Lower lobe of right lung (tissue), 2 donors: Measurements from ENCODE around the gene NRP2. TPM values are rescaled to one million over a fixed set of nuclear protein-coding genes. Genes with fewer than 3 reads are reported as not detected.
A peak's percentile ranks its signal among the peaks of the same experiment; 100 is the strongest.

Experiments used
- ATAC-seq, 2 donors: fragments of 200-7000 bp; cut with Tn5 transposase; one replicate each; pipeline ENCODE4 v1.9.1; 2020 to 2022; ENCODE audit warnings: mild to moderate bottlenecking in 2 of 2, moderate library complexity in 2 of 2
- DNase-seq: peaks from one replicate; pipeline ENCODE4 v3.0.0-alpha.2; 2020
- H3K27ac ChIP-seq: fragments of 200-600 bp; one replicate; pipeline ENCODE4 v1.8.0; 2022
- H3K27me3 ChIP-seq: fragments of 200-600 bp; one replicate; pipeline ENCODE4 v1.8.0; 2022; ENCODE audit warnings: low read depth
- H3K36me3 ChIP-seq: fragments of 200-600 bp; one replicate; pipeline ENCODE4 v1.8.0; 2022; ENCODE audit warnings: mild to moderate bottlenecking
- H3K4me1 ChIP-seq: fragments of 200-600 bp; one replicate; pipeline ENCODE4 v1.8.0; 2022
- H3K4me3 ChIP-seq: fragments of 200-600 bp; one replicate; pipeline ENCODE4 v1.8.0; 2022; ENCODE audit warnings: mild to moderate bottlenecking
- H3K9me3 ChIP-seq: fragments of 200-600 bp; one replicate; pipeline ENCODE4 v1.8.0; 2022
- intact Hi-C: fragments of 100-400 bp; cut with DNase I; formaldehyde crosslinking; loops from one replicate; pipeline ENCODE4 v1.11.0; 2022
- total RNA-seq: library from RNA; stranded (reverse); fragmentation: NEBNext Ultra II Directional; extraction: Animal tissue kit (Norgen Biotek cat#: 25700); gene quantifications from one replicate; pipeline ENCODE4 v1.2.1, GENCODE V29; 2021
- TF ChIP-seq, protein P1 (sequence below): fragments of 200-600 bp; IDR thresholded peaks from one replicate; pipeline ENCODE4 v1.8.0; 2022; ENCODE audit warnings: antibody characterized with exemption, mild to moderate bottlenecking
- donor health status: DM: no; HTN: yes; CAD: no; lungs with severe emphysema.

The NRP2 gene
- total RNA-seq, 1 donor from 2014 or later = 67.5 TPM

DNA sequence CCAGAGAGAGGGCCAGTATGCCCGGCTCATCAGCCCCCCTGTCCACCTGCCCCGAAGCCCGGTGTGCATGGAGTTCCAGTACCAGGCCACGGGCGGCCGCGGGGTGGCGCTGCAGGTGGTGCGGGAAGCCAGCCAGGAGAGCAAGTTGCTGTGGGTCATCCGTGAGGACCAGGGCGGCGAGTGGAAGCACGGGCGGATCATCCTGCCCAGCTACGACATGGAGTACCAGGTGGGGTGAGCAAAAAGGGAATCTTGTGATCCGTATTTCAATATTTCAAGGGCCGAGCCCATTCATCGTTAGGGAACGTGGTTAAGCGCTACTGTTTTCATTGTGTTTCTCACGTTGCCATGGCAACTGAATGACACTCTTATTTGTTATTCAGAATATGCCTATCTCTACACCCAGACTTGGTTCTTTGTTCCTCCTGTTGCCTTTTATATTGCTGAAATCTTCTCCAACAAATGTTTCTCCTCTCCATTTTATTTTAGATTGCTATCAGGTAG, 81.5 kb downstream of the NRP2 start:
- ATAC-seq = peak; percentile 39 to 78
- intact Hi-C loops = no loop called here
- DNase-seq = peak; percentile 68

DNA sequence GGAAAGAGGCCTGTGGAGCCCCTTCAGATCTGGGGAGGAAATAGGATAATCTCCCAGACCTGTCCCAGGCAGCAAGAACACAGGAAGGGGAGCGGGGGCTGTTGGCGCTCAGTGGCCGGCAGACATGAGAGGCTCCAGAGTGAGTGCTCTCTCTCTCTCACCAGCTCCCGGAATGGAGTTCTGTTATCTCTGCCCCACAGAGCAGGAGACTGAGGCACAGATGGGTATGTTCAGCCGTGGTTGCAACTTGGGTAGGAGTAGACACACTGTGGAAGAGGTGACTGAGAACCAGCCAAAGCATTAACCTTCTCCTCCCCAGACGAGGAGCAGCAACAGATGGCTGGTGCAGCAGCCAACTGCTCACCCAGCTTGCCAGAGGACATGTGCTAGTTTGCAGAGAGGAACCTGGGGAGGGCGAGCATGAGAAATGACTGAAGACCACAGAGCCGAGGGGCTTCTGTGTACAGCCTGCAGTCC, 82.0 kb downstream of the NRP2 start:
- Histone ChIP-seq H3K9me3 (no peaks in the 10 kb centered on the region), H3K4me3 (no peak overlapping the region), H3K36me3 (peaks cover 33% of the 10 kb centered on the region), H3K27ac (peak overlapping the region; percentile 52), H3K27me3 (no peaks in the 10 kb centered on the region), H3K4me1 (peaks cover 22% of the 10 kb centered on the region)
- DNase-seq (no peak), ATAC-seq (no peak)
- intact Hi-C loops = no loop called here
- TF ChIP-seq, protein P1, sequence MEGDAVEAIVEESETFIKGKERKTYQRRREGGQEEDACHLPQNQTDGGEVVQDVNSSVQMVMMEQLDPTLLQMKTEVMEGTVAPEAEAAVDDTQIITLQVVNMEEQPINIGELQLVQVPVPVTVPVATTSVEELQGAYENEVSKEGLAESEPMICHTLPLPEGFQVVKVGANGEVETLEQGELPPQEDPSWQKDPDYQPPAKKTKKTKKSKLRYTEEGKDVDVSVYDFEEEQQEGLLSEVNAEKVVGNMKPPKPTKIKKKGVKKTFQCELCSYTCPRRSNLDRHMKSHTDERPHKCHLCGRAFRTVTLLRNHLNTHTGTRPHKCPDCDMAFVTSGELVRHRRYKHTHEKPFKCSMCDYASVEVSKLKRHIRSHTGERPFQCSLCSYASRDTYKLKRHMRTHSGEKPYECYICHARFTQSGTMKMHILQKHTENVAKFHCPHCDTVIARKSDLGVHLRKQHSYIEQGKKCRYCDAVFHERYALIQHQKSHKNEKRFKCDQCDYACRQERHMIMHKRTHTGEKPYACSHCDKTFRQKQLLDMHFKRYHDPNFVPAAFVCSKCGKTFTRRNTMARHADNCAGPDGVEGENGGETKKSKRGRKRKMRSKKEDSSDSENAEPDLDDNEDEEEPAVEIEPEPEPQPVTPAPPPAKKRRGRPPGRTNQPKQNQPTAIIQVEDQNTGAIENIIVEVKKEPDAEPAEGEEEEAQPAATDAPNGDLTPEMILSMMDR = no peak

More for the DNA sequence above, 81.5 kb downstream of the NRP2 start:
- no peaks in the 10 kb centered on the region for H3K9me3 ChIP-seq
- peak overlapping the region; percentile 52 for H3K27ac ChIP-seq
- H3K27me3 ChIP-seq = no peaks in the 10 kb centered on the region
- peaks cover 22% of the 10 kb centered on the region for H3K4me1 ChIP-seq
- TF ChIP-seq, protein P1 = peak; percentile 53
- no peak overlapping the region for H3K4me3 ChIP-seq
- peaks cover 33% of the 10 kb centered on the region for H3K36me3 ChIP-seq

DNA sequence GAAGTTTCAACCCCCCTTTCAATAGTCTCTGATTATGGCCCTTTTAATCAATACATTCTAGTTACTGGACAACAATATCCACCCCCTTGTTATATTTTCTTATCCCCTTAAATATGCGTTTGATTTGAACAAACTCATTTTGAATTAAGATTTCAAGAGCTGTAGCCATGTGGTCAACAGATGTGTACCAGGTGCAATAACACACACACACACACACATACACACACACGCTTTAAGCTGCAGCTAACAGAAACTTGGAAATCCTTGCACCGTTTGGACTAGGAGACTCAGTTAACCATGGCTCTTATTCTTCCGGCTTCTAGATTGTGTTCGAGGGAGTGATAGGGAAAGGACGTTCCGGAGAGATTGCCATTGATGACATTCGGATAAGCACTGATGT, 82.8 kb downstream of the NRP2 start:
- TF ChIP-seq, protein P1 = no peak
- ATAC-seq (no peak), DNase-seq (no peak)
- H3K27me3 ChIP-seq = no peaks in the 10 kb centered on the region
- no peak overlapping the region for H3K4me3 ChIP-seq
- H3K9me3 ChIP-seq = no peaks in the 10 kb centered on the region
- intact Hi-C loops = no loop called here
- H3K36me3 ChIP-seq = peaks cover 30% of the 10 kb centered on the region
- H3K27ac ChIP-seq = no peak overlapping the region
- peaks cover 28% of the 10 kb centered on the region for H3K4me1 ChIP-seq

DNA sequence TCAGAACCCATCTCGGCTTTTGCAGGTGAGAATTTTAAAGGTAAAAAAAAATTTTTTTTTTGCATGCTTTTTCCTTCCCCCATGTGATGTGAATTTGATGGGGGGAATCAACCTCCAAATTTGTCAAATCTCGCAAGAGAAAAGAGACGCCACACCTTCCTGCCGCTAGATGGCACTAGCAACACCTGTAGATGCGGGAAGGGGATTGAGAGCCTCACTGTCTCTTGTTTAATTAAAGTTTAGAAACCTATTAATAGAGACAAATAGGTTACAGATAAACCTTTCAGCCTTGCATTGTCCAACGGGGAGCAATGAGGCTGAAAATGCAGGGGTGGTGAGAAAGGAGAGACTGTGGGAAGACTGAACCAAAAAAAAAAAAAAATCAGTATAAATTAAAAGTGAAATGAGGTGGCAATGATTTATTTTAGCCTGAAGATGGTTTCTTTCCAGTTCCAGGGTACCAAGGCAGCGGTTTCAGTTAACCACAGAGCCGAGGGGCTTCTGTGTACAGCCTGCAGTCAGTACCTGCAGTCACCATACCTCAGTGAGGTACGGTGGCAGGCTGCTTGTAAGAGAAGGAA, 84.6 kb downstream of the NRP2 start:
- peak; percentile 49 to 52 for ATAC-seq
- H3K27ac ChIP-seq = peak overlapping the region; percentile 21

DNA sequence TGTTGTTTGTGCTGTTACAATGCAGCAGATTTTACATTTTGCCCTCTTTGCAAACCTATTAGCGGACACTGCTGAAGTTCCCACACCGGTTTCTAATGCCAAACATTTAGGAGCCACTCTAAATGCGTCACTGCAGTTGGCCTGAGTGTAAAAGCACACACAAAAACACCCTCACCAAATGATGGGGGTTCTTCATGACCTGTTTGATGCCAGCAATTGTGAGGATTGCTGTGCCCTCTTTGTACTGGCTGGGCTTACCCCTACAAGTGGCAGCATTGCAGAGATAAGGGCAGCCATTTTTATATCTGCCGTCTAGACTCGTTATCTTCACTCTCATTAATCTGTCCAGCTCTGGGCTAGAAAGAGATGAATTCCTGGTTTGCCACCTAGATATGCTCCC, 85.3 kb downstream of the NRP2 start:
- intact Hi-C loops = no loop called here
- DNase-seq (no peak), ATAC-seq (peak; percentile 12 to 68)
- Histone ChIP-seq H3K27ac (no peak overlapping the region), H3K9me3 (no peaks in the 10 kb centered on the region), H3K27me3 (no peaks in the 10 kb centered on the region), H3K4me1 (peaks cover 50% of the 10 kb centered on the region), H3K4me3 (no peak overlapping the region), H3K36me3 (peaks cover 13% of the 10 kb centered on the region)
- TF ChIP-seq, protein P1 = no peak

More for the DNA sequence above, 84.6 kb downstream of the NRP2 start:
- DNase-seq = peak; percentile 69
- intact Hi-C loops = no loop called here
- Histone ChIP-seq H3K27me3 (no peaks in the 10 kb centered on the region), H3K36me3 (peaks cover 16% of the 10 kb centered on the region), H3K9me3 (no peaks in the 10 kb centered on the region), H3K4me3 (no peak overlapping the region), H3K4me1 (peaks cover 42% of the 10 kb centered on the region)
- TF ChIP-seq, protein P1 = peak; percentile 85
